GM12878 (cell line): ENCODE measurements around the gene MGLL. TPM values are rescaled to one million over a fixed set of nuclear protein-coding genes. Genes with fewer than 3 reads are reported as not detected.

Experiments used
- ATAC-seq: fragments of 200-7000 bp; cut with Tn5 transposase; 3 replicates; pipeline ENCODE4 v1.9.1; 2020; ENCODE audit warnings: mild to moderate bottlenecking, moderate library complexity
- BruUV-seq: library from RNA; stranded (reverse); fragments of 400-500 nt; replicated peaks from 2 replicates; lab custom pipeline; 2021; lab: Mats Ljungman, UMichigan
- CTCF ChIA-PET: fragments of 300-600 bp; sonication (Branson Sonifier 250); formaldehyde crosslinking; extraction: SDS; loops from one replicate; lab custom pipeline; 2021; ENCODE audit warnings: inconsistent platforms; lab: Yijun Ruan, JAX
- POLR2A ChIA-PET: fragments of 350-600 bp; formaldehyde crosslinking; extraction: SDS; loops from one replicate; lab custom pipeline; 2021; ENCODE audit warnings: inconsistent platforms; lab: Charles Lee
- RAD21 ChIA-PET: fragments of 300-600 bp; sonication (Branson Sonifier 250); formaldehyde crosslinking; loops from one replicate; lab custom pipeline; 2023; ENCODE audit warnings: antibody characterized with exemption; ENCODE audit not compliant: unreplicated experiment; lab: Charles Lee
- SMC1A ChIA-PET: fragments of 300-600 bp; sonication (Branson Sonifier 250); formaldehyde crosslinking; loops from one replicate; lab custom pipeline; 2023; ENCODE audit not compliant: unreplicated experiment, uncharacterized antibody; lab: Charles Lee
- DNase-seq: peaks from one replicate; pipeline ENCODE4 v3.0.0-alpha.2; 2011; ENCODE audit warnings: low read depth, low spot score
- FAIRE-seq: peaks from 3 replicates; lab custom pipeline; 2011; peaks lifted over from hg19 to GRCh38; lab: Jason Lieb, UNC
- H2AFZ ChIP-seq: 2 replicates; pipeline ENCODE4 v1.6.0; 2011; ENCODE audit warnings: low read depth, low read length, control low read depth; ENCODE audit not compliant: control insufficient read depth
- H3K27ac ChIP-seq: 2 replicates; pipeline ENCODE4 v1.5.1; 2011; ENCODE audit warnings: control low read depth; ENCODE audit not compliant: control insufficient read depth, insufficient read depth
- H3K27me3 ChIP-seq, 2 experiments: replicated peaks in 1 of 2; 2 replicates each; pipeline versions ENCODE4 v1.6.0 to v1.6.1; 2011; ENCODE audit warnings: low read length in 1 of 2; ENCODE audit not compliant: control insufficient read depth in 2 of 2, insufficient read depth in 2 of 2
- H3K36me3 ChIP-seq, 2 experiments: 2 replicates each; pipeline ENCODE4 v1.5.1; 2011; ENCODE audit warnings: low read length in 1 of 2; ENCODE audit not compliant: control insufficient read depth in 2 of 2, insufficient read depth in 2 of 2
- H3K4me1 ChIP-seq: 2 replicates; pipeline ENCODE4 v1.6.1; 2011; ENCODE audit warnings: mild to moderate bottlenecking, low read length, moderate library complexity, mixed read lengths; ENCODE audit not compliant: control insufficient read depth, insufficient read depth
- H3K4me2 ChIP-seq: 2 replicates; pipeline ENCODE4 v1.6.0; 2011; ENCODE audit warnings: control low read depth; ENCODE audit not compliant: control insufficient read depth, insufficient read depth
- H3K4me3 ChIP-seq: fragments of 200-600 bp; sonication (generic); 2 replicates; pipeline ENCODE4 v1.5.1; 2016
- H3K79me2 ChIP-seq: 2 replicates; pipeline ENCODE4 v1.6.0; 2011; ENCODE audit warnings: low read length; ENCODE audit not compliant: control insufficient read depth, insufficient read depth
- H3K9ac ChIP-seq: 2 replicates; pipeline ENCODE4 v1.8.0; 2011; ENCODE audit warnings: low read length, control low read depth, mixed read lengths; ENCODE audit not compliant: control insufficient read depth, insufficient read depth
- H3K9me3 ChIP-seq: replicated peaks from 3 replicates; pipeline ENCODE4 v1.5.1; 2011; ENCODE audit warnings: mild to moderate bottlenecking, low read length; ENCODE audit not compliant: control insufficient read depth, insufficient read depth
- H4K20me1 ChIP-seq: 2 replicates; pipeline ENCODE4 v1.6.0; 2011; ENCODE audit not compliant: control insufficient read depth, insufficient read depth
- E2F4 ChIP-seq: IDR thresholded peaks from 2 replicates; pipeline ENCODE4 v1.6.1; 2012; ENCODE audit warnings: low read depth, low read length, improper control_type of control experiment
- MLLT1 ChIP-seq: fragments of 450-650 bp; IDR thresholded peaks from 2 replicates; pipeline ENCODE4 v1.6.1; 2016; ENCODE audit warnings: mild to moderate bottlenecking
- MXI1 ChIP-seq: fragments of 150-350 bp; IDR thresholded peaks from 2 replicates; pipeline ENCODE4 v1.6.1; 2011; ENCODE audit warnings: low read depth, mild to moderate bottlenecking, inconsistent platforms, low read length, improper control_type of control experiment
- TARDBP ChIP-seq: IDR thresholded peaks from 2 replicates; pipeline ENCODE4 v1.6.1; 2016; ENCODE audit warnings: borderline replicate concordance
- WGBS: methylation state at CpG from one replicate; pipeline ENCODE4 v1.1.6; 2016; ENCODE audit warnings: low lambda C conversion rate; ENCODE audit not compliant: insufficient replicate concordance, insufficient coverage; ENCODE audit errors: missing lambda C conversion rate; 5-methylcytosine and 5-hydroxymethylcytosine counted together
- in situ Hi-C: fragments of 300-500 bp; cut with MboI; formaldehyde crosslinking; loops from 9 replicates; pipeline ENCODE4 v1.14.3; 2018; ENCODE audit warnings: mixed read lengths
- intact Hi-C: fragments of 100-400 bp; cut with micrococcal nuclease; formaldehyde crosslinking; loops from one replicate; pipeline ENCODE4 v1.14.2; 2022; ENCODE audit not compliant: unreplicated experiment
- polyA plus RNA-seq, 11 experiments: library from polyadenylated mRNA; depleted of rRNA in 4 of 11; unstranded in 6 of 11; stranded (reverse) in 5 of 11; fragments of >200 nt; fragmentation: Nextera tagmentation in 4 of 11; fragmentation: Illumina TruSeq in 1 of 11; extraction: Ambion mirVana in 4 of 11; extraction: Trizol in 1 of 11; gene quantifications; 1 replicate in 1 of 11; 2 replicates in 10 of 11; pipeline versions ENCODE4 v1.2.1 to v1.2.3, GENCODE V29; 2011 to 2016; ENCODE audit warnings: inconsistent platforms in 2 of 11, missing spikeins in 2 of 11, low read depth in 1 of 11
- total RNA-seq, 4 experiments: library from RNA; depleted of rRNA in 3 of 4; stranded (reverse); fragments of >200 nt in 3 of 4; fragmentation: Illumina TruSeq in 1 of 4; extraction: Trizol in 1 of 4; gene quantifications; 2 replicates each; pipeline versions ENCODE4 v1.2.1 to v1.2.3, GENCODE V29; 2013 to 2021
- TF ChIP-seq, protein P1 (sequence below): fragments of 450-650 bp; IDR thresholded peaks from 2 replicates; pipeline ENCODE4 v1.6.1; 2017; ENCODE audit warnings: mild to moderate bottlenecking

MGLL gene
- total and polyA plus RNA-seq, 10 of the 15 experiments (the other 5 are each of a cell fraction or from before 2014, with no cell fraction given), result 44.9 to 177 (median 72.9) TPM

GRCh38 chr3:127734181-127734720 lies 88.1 kb downstream of the MGLL start:
- peak overlapping the region; percentile 97 for H3K4me2 ChIP-seq
- ChIA-PET POLR2A (interaction anchor here (1.4 to 1.5 kb wide), 2 partner anchors 17 to 27 kb away, joined by 4 to 5 read pairs; no protein-coding TSS in a partner anchor), CTCF (no interaction called here), RAD21 (interaction anchor here (1.2 to 1.5 kb wide), 2 partner anchors 87 to 88 kb away, joined by 3 read pairs; partner anchors contain the start of gene MGLL), SMC1A (interaction anchor here (2.6 kb wide), 1 partner anchor 20 kb away, joined by 16 read pairs; no protein-coding TSS in a partner anchor)
- intact Hi-C loops, result loop anchor here (10.0 kb wide), 1 partner anchor 321 kb away; the partner anchor contains the start of gene SEC61A1
- peaks cover 44% of the 10 kb centered on the region for H3K4me1 ChIP-seq
- no TSS peak for BruUV-seq
- peaks cover 70% of the 10 kb centered on the region for H3K79me2 ChIP-seq
- 94% methylated on average over 11 of the region's 12 CpGs for WGBS
- H3K36me3 ChIP-seq, result peaks cover 7% of the 10 kb centered on the region in 2 experiments
- ATAC-seq (no peak), DNase-seq (no peak), FAIRE-seq (no peak)
- H3K27ac ChIP-seq, result peak overlapping the region; percentile 97
- H3K27me3 ChIP-seq, result no peaks in the 10 kb centered on the region
- peak overlapping the region; percentile 88 for H3K9ac ChIP-seq
- H3K4me3 ChIP-seq, result peak overlapping the region; percentile 77
- TF ChIP-seq E2F4, result no peak
- in situ Hi-C loops, result no loop called here
- H4K20me1 ChIP-seq, result no peaks in the 10 kb centered on the region
- H3K9me3 ChIP-seq, result no peaks in the 10 kb centered on the region
- H2AFZ ChIP-seq, result no peak overlapping the region

GRCh38 chr3:127733781-127734180 lies 88.5 kb downstream of the MGLL start:
- RAD21 ChIA-PET, result interaction anchor here (1.2 to 1.5 kb wide), 2 partner anchors 88 to 89 kb away, joined by 3 read pairs; partner anchors contain the start of gene MGLL
- Histone ChIP-seq H3K9ac (peak overlapping the region; percentile 88), H4K20me1 (no peaks in the 10 kb centered on the region), H3K36me3 (peaks cover 7% of the 10 kb centered on the region in 2 experiments), H3K9me3 (no peaks in the 10 kb centered on the region), H3K27me3 (no peaks in the 10 kb centered on the region), H2AFZ (no peak overlapping the region), H3K4me1 (peaks cover 44% of the 10 kb centered on the region), H3K27ac (peak overlapping the region; percentile 97), H3K79me2 (peaks cover 75% of the 10 kb centered on the region), H3K4me2 (peak overlapping the region; percentile 97), H3K4me3 (peak overlapping the region; percentile 77)
- FAIRE-seq (no peak), ATAC-seq (peak; percentile 6), DNase-seq (no peak)
- POLR2A ChIA-PET, result interaction anchor here (1.0 to 1.5 kb wide), 3 partner anchors 18 to 136 kb away, joined by 3 to 5 read pairs (median 4); partner anchors contain the start of gene MCM2
- SMC1A ChIA-PET, result interaction anchor here (2.6 kb wide), 1 partner anchor 20 kb away, joined by 16 read pairs; no protein-coding TSS in a partner anchor
- TF ChIP-seq MLLT1, result peak; percentile 46; the same call in 1 of the 2 replicates
- TF ChIP-seq, protein P1, sequence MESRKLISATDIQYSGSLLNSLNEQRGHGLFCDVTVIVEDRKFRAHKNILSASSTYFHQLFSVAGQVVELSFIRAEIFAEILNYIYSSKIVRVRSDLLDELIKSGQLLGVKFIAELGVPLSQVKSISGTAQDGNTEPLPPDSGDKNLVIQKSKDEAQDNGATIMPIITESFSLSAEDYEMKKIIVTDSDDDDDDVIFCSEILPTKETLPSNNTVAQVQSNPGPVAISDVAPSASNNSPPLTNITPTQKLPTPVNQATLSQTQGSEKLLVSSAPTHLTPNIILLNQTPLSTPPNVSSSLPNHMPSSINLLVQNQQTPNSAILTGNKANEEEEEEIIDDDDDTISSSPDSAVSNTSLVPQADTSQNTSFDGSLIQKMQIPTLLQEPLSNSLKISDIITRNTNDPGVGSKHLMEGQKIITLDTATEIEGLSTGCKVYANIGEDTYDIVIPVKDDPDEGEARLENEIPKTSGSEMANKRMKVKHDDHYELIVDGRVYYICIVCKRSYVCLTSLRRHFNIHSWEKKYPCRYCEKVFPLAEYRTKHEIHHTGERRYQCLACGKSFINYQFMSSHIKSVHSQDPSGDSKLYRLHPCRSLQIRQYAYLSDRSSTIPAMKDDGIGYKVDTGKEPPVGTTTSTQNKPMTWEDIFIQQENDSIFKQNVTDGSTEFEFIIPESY, result no peak
- TF ChIP-seq TARDBP, result no peak
- TF ChIP-seq MXI1, result no peak
- intact Hi-C loops, result loop anchor here (10.0 kb wide), 1 partner anchor 321 kb away; the partner anchor contains the start of gene SEC61A1
- CTCF ChIA-PET, result no interaction called here
- WGBS, result 96% methylated on average over 10 of the region's 10 CpGs
- in situ Hi-C loops, result no loop called here
- no TSS peak for BruUV-seq
